Activated CD4-positive, alpha-beta T cell treated with anti-CD3 and anti-CD28 coated beads for 36 hours (primary cell): Measurements from ENCODE around the gene FUT8. TPM values are rescaled to one million over a fixed set of nuclear protein-coding genes. Genes with fewer than 3 reads are reported as not detected.

Experiments used
- ATAC-seq: fragments of 200-7000 bp; cut with Tn5 transposase; one replicate; pipeline ENCODE4 v1.10.0; 2021; ENCODE audit warnings: mild to moderate bottlenecking, moderate library complexity
- CTCF ChIA-PET: fragments of 350-600 bp; sonication (Branson Sonifier 250); formaldehyde crosslinking; loops from one replicate; lab custom pipeline; 2021; ENCODE audit warnings: antibody characterized with exemption; lab: Charles Lee
- POLR2A ChIA-PET: fragments of 350-600 bp; sonication (Branson Sonifier 250); formaldehyde crosslinking; loops from one replicate; lab custom pipeline; 2021; ENCODE audit warnings: antibody characterized with exemption, inconsistent platforms; lab: Charles Lee
- DNase-seq: peaks from one replicate; pipeline ENCODE4 v3.0.0-alpha.2; 2020
- H3K27ac Mint-ChIP-seq: one replicate; pipeline ENCODE4 v1.8.0; 2021; ENCODE audit warnings: mixed read lengths
- H3K27me3 Mint-ChIP-seq: one replicate; pipeline ENCODE4 v1.8.0; 2021; ENCODE audit warnings: mixed read lengths
- H3K36me3 Mint-ChIP-seq: one replicate; pipeline ENCODE4 v1.8.0; 2021; ENCODE audit warnings: low read depth, mixed read lengths
- H3K4me1 Mint-ChIP-seq: one replicate; pipeline ENCODE4 v1.8.0; 2021; ENCODE audit warnings: mixed read lengths
- H3K4me3 Mint-ChIP-seq: one replicate; pipeline ENCODE4 v1.8.0; 2021; ENCODE audit warnings: mild to moderate bottlenecking, moderate library complexity, mixed read lengths
- H3K9me3 Mint-ChIP-seq: one replicate; pipeline ENCODE4 v1.8.0; 2021; ENCODE audit warnings: low read depth, mixed read lengths
- intact Hi-C, 2 experiments: fragments of 100-400 bp; cut with DNase I in 1 of 2; cut with micrococcal nuclease in 1 of 2; formaldehyde crosslinking; loops; one replicate each; pipeline versions ENCODE4 v1.14.2 to v1.15.1; 2022 to 2024; cut with DNase I, micrococcal nuclease
- total RNA-seq, 2 experiments: library from RNA; stranded (reverse); gene quantifications; one replicate each; pipeline ENCODE4 v1.2.3, GENCODE V29; 2021

FUT8 gene
- total RNA-seq, 2 experiments from 2014 or later, result 44.2 to 50.0 TPM

DNA sequence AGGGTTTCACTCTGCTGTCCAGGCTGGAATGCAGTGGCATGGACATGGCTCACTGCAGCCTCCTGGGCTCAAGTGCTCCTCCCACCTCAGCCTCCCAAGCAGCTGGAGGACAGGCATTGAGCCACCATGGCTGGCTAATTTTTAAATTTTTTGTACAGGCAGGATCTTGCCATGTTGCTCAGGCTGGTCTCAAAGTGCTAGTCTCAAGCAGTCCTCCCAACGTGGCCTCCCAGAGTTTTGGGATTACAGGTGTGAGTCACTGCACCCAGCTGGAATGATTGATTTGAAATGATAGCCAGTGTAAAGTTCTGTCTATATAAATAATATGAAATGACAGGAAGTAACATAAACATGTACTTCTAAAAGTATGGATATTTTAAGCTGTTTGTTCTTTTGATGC lies 172.7 kb downstream of the FUT8 start:
- no peak overlapping the region for H3K27ac Mint-ChIP-seq
- H3K4me1 Mint-ChIP-seq, result peaks cover 12% of the 10 kb centered on the region
- H3K9me3 Mint-ChIP-seq, result peaks cover 2% of the 10 kb centered on the region
- ATAC-seq, result no peak
- peaks cover 4% of the 10 kb centered on the region for H3K36me3 Mint-ChIP-seq
- no peak for DNase-seq
- intact Hi-C loops, result no loop called here
- H3K27me3 Mint-ChIP-seq, result no peaks in the 10 kb centered on the region
- POLR2A ChIA-PET, result no interaction called here
- CTCF ChIA-PET, result interaction anchor here (0.6 kb wide), 1 partner anchor 1899 kb away, joined by 3 read pairs; no protein-coding TSS in a partner anchor
- no peak overlapping the region for H3K4me3 Mint-ChIP-seq

DNA sequence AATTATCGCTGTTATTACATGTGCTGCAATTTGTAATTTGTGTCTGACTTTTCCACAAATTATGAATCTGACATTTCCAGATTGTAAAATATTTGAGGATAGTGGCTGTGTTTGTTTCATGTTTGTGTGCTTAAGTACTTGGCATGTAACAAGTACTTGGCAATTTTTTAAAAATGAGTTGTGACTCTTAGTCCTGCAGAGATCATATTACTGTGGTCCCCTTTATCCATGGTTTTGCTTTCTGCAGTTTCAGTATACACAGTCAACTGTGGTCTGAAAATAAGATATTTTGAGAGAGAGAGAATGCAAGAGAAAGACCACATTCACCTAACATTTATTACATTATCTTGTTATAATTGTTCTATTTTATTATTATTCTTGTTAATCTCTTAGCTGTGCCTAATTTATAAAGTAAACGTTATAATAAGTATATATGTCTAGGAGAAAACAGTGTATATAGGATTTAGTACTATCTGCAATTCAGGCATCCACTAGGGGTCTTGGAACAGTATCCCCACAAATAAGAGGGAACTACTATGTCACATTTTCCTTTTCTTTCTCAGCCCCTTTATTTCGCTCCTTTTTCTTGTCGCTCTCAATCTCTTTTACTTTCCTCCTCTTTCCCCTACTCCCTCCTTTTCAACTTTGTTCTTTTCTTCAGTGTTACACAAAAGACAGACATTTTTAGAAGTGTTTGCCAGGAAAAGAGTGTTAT lies 176.1 kb downstream of the FUT8 start:
- ATAC-seq (no peak), DNase-seq (no peak)
- Mint-ChIP-seq H3K4me1 (peaks cover 9% of the 10 kb centered on the region), H3K4me3 (no peak overlapping the region), H3K9me3 (peaks cover 2% of the 10 kb centered on the region), H3K27me3 (no peaks in the 10 kb centered on the region), H3K36me3 (peaks cover 6% of the 10 kb centered on the region), H3K27ac (no peak overlapping the region)
- intact Hi-C loops, result no loop called here
- ChIA-PET CTCF (no interaction called here), POLR2A (no interaction called here)

DNA sequence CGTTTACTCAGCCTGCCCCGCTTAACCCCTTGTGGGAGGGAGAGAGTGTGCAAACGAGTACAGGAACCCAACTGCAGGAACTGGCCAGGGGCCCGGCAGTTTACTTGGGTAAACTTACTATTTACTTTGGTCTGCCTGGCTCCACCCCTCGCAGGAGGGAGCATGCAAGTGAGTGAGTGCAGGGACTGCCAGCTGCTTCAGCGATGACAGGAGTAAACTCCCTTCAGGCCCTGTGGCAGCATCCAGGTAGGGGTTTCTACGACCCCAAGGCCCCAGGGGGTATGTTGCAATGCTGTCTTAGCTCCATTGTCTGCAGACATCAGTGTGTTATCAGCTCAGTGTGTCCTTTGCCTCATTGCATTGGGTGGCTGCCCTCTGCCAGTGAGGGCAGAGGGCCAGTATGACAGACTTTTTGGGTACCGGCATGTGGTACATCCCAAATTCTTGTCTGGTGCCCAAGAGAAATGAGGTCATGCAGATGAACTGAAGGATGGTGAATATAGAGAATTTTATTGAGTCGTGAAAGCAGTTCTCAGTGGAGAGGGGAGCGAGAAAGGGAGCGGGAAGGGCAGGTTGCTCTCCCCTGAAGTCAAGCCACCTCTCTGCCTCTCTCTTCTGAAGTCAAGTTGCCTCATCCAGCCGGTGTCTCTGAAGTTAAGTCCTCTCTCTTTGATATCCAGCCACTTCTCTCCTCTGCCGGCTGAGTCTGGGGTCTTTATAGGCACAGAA lies 181.8 kb downstream of the FUT8 start:
- Mint-ChIP-seq H3K9me3 (no peaks in the 10 kb centered on the region), H3K36me3 (peaks cover 9% of the 10 kb centered on the region), H3K27me3 (no peaks in the 10 kb centered on the region), H3K4me1 (no peaks in the 10 kb centered on the region), H3K27ac (no peak overlapping the region), H3K4me3 (no peak overlapping the region)
- CTCF ChIA-PET, result no interaction called here
- intact Hi-C loops, result no loop called here
- DNase-seq (no peak), ATAC-seq (no peak)
- POLR2A ChIA-PET, result no interaction called here

DNA sequence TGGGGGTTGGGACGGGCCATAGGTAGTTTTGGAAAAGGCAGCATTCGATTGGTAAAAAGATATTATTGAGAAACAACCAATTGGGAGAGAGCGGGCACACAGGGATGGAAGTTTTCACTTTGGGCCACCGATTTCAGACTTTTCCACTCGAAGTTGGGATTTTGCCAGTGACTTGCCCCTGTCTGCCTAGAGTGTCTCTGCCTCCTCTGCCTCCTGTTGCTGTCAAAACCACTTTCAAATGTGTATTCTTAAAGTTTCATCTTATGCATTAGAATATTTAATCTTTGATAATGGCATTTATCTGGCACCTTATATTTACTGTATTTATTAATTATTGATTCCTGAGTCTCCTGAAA lies 182.3 kb downstream of the FUT8 start:
- POLR2A ChIA-PET, result no interaction called here
- intact Hi-C loops, result no loop called here

DNA sequence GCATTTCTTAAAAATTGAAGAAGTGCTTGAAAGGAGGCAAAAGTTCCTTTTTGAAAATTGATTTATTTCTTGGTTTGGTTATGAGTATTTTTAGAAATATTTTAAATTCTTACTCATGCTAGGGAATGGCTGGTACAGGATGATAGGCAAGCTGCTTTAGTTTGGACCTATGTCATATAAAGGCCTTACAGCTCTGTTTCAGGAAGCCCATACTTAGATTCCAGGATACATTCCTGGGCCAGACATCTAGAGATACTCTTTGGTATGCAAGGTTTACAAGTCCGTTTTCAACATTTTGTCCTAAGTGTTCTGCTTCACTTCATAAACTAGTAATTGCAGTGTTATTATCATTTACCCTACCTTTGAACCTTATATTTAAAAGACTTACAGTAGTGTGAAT lies 186.8 kb downstream of the FUT8 start:
- no peaks in the 10 kb centered on the region for H3K9me3 Mint-ChIP-seq

More for the DNA sequence above, 182.3 kb downstream of the FUT8 start:
- DNase-seq (no peak), ATAC-seq (no peak)
- Mint-ChIP-seq H3K36me3 (peaks cover 9% of the 10 kb centered on the region), H3K4me3 (no peak overlapping the region), H3K9me3 (no peaks in the 10 kb centered on the region), H3K4me1 (no peaks in the 10 kb centered on the region), H3K27ac (no peak overlapping the region), H3K27me3 (no peaks in the 10 kb centered on the region)
- CTCF ChIA-PET, result no interaction called here

DNA sequence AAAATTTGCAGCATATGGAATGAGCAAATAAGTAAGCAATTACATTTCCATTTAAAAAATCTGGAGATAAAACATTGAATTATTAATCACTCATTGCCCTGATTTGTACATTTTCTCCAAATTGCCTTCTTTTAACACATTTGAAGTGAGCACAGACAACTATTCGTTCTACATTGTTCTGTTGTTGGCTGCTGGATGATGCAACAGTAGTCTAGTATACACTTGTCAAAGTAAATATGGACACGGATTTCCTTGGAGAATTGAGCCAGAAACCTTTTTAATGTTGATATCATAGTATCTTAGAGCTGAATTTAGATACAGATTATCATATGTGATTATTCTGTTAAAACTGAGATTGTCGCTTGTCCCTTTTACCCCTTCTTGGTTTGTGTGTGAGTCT lies 188.2 kb downstream of the FUT8 start:
- POLR2A ChIA-PET, result no interaction called here
- Mint-ChIP-seq H3K27me3 (no peaks in the 10 kb centered on the region), H3K4me1 (peaks cover 3% of the 10 kb centered on the region), H3K27ac (no peak overlapping the region), H3K9me3 (no peaks in the 10 kb centered on the region), H3K4me3 (no peak overlapping the region), H3K36me3 (peaks cover 2% of the 10 kb centered on the region)
- DNase-seq (no peak), ATAC-seq (no peak)
- CTCF ChIA-PET, result interaction anchor here (1.2 kb wide), 2 partner anchors 13 to 124 kb away, joined by 3 read pairs; no protein-coding TSS in a partner anchor
- intact Hi-C loops, result no loop called here

More for the DNA sequence above, 186.8 kb downstream of the FUT8 start:
- Mint-ChIP-seq H3K27me3 (no peaks in the 10 kb centered on the region), H3K27ac (no peak overlapping the region), H3K4me3 (no peak overlapping the region), H3K36me3 (peaks cover 6% of the 10 kb centered on the region), H3K4me1 (no peaks in the 10 kb centered on the region)
- ChIA-PET POLR2A (no interaction called here), CTCF (no interaction called here)
- no peak for ATAC-seq
- intact Hi-C loops, result no loop called here
- DNase-seq, result no peak

DNA sequence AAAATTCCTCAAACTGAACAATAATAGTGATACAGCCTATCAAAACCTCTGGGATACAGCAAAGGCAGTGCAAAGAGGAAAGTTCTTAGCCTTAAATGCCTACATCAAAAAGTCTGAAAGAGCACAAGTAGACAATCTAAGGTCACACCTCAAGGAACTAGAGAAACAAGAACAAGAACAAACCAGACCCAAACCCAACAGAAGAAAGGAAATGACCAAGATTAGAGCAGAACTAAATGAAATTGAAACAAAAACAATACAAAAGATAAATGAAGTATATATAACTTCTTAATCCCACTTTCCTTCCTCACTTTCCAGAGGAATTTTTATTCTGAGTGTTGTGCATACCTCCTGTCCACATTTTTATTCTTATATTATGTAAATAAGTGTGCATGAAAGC lies 192.0 kb downstream of the FUT8 start:
- CTCF ChIA-PET, result no interaction called here

DNA sequence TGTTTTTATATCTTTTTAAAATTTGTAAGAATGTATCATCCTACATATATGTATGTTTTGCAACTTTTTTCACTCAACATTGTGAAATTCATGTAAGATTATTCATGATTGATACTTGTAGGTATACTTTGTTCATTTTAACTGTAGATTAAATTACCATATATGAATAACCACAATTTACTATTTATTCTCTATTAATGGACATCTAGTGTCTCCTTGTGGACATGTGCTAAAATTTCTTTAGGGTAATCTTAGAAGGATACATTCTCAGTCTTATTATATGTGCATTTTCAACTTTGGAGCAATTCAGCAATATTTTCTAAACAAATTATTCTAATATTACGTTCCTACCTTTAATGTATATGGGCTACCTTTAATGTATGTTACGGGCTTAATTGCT lies 192.4 kb downstream of the FUT8 start:
- intact Hi-C loops, result no loop called here
- CTCF ChIA-PET, result no interaction called here
- POLR2A ChIA-PET, result no interaction called here
- ATAC-seq (no peak), DNase-seq (no peak)
- Mint-ChIP-seq H3K9me3 (no peaks in the 10 kb centered on the region), H3K27ac (no peak overlapping the region), H3K4me3 (no peak overlapping the region), H3K36me3 (peaks cover 2% of the 10 kb centered on the region), H3K4me1 (peaks cover 3% of the 10 kb centered on the region), H3K27me3 (no peaks in the 10 kb centered on the region)

More for the DNA sequence above, 192.0 kb downstream of the FUT8 start:
- Mint-ChIP-seq H3K9me3 (no peaks in the 10 kb centered on the region), H3K36me3 (peaks cover 2% of the 10 kb centered on the region), H3K27me3 (no peaks in the 10 kb centered on the region), H3K27ac (no peak overlapping the region), H3K4me3 (no peak overlapping the region), H3K4me1 (peaks cover 3% of the 10 kb centered on the region)
- ATAC-seq (no peak), DNase-seq (no peak)
- POLR2A ChIA-PET, result no interaction called here
- intact Hi-C loops, result no loop called here

DNA sequence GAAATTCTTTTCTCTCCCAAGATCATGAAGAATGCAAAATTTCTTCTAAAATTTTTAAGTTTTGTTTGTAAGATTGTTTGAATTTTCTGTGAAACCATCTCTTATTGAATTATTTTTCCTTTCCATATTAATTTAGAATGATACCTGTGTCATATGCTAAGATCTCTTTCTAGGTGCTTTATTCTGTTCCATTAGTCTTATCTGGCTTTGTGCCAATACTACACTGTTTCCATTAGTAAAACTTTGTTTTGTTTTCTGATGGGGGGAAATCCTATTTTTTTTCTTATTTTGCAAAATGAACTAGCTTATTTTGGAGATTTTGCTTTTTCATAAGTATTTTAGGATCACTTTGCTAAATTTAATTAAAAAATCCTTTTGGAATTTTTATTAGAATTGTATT lies 193.9 kb downstream of the FUT8 start:
- ATAC-seq, result no peak
- CTCF ChIA-PET, result interaction anchor here (0.6 kb wide), 1 partner anchor 22 kb away, joined by 3 read pairs; no protein-coding TSS in a partner anchor
- H3K27me3 Mint-ChIP-seq, result no peaks in the 10 kb centered on the region
- POLR2A ChIA-PET, result no interaction called here
- intact Hi-C loops, result no loop called here
- peaks cover 3% of the 10 kb centered on the region for H3K4me1 Mint-ChIP-seq
- DNase-seq, result no peak
- H3K27ac Mint-ChIP-seq, result no peak overlapping the region
- H3K4me3 Mint-ChIP-seq, result no peak overlapping the region
- no peaks in the 10 kb centered on the region for H3K9me3 Mint-ChIP-seq
- H3K36me3 Mint-ChIP-seq, result no peaks in the 10 kb centered on the region

DNA sequence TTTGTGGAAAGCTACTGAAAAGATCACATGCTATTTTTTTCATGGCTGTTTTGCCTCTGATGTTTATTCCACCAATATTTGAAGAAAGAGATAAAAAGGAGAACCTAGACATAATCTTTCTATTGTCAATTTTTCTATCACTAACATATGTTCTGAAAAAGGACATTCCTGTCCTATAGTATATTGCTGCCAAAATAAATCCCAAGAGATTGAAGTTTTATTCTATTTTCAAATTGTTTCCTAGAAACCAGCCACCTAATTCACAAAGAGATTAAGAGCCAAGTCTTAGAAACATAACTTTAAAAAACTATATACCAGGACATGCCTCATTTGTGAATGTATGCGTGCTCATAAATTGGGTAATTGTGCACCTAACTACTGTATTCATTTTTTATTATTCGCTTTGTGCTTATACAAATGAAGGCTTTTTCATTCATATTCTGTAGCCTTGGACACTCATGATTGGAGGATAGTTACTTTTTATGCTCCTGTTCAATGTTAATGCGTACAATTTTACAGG lies 200.7 kb downstream of the FUT8 start:
- ChIA-PET POLR2A (interaction anchor here (0.6 kb wide), 1 partner anchor 430 kb away, joined by 3 read pairs; no protein-coding TSS in a partner anchor), CTCF (interaction anchor here (0.7 kb wide), 2 partner anchors 15 to 119 kb away, joined by 3 read pairs; no protein-coding TSS in a partner anchor)
- intact Hi-C loops, result no loop called here
- H3K9me3 Mint-ChIP-seq, result no peaks in the 10 kb centered on the region
- ATAC-seq (no peak), DNase-seq (no peak)
- no peak overlapping the region for H3K27ac Mint-ChIP-seq
- H3K4me3 Mint-ChIP-seq, result no peak overlapping the region
- H3K27me3 Mint-ChIP-seq, result no peaks in the 10 kb centered on the region
- no peaks in the 10 kb centered on the region for H3K4me1 Mint-ChIP-seq
- H3K36me3 Mint-ChIP-seq, result peaks cover 20% of the 10 kb centered on the region

DNA sequence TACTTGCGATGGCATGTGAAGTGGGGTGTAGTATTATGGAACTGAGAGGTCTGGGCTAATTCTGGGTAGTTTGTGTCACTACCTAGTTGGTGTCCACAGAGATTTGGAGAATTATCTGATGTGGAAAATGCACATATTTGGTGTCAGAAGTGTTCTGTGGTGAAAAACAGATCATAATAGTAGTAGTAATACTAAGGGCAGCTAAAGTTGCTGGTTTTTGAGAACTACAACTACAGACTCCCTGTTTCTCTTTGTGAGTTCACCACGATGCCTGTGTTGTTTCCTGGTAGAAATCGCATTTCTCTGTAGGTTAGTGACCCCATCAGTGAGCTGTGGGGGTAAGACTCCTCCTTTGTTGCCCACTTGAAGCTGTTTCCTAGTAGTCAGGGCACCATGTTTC lies 206.5 kb downstream of the FUT8 start:
- DNase-seq (no peak), ATAC-seq (no peak)
- Mint-ChIP-seq H3K36me3 (peaks cover 23% of the 10 kb centered on the region), H3K27ac (no peak overlapping the region), H3K4me1 (peaks cover 3% of the 10 kb centered on the region), H3K4me3 (no peak overlapping the region), H3K9me3 (no peaks in the 10 kb centered on the region), H3K27me3 (no peaks in the 10 kb centered on the region)
- CTCF ChIA-PET, result interaction anchor here (0.7 to 1.5 kb wide), 2 partner anchors 60 to 397 kb away, joined by 3 read pairs; no protein-coding TSS in a partner anchor
- intact Hi-C loops, result no loop called here
- POLR2A ChIA-PET, result interaction anchor here (0.6 kb wide), 1 partner anchor 735 kb away, joined by 4 read pairs; no protein-coding TSS in a partner anchor
